ENCODE data around the gene XAGE2. TPM values are rescaled to one million over a fixed set of nuclear protein-coding genes. Genes with fewer than 3 reads are reported as not detected.

The XAGE2 gene
- total RNA-seq, 6 donors from 2014 or later, result 0.37 to 9.3 (median 6.1) TPM

DNA sequence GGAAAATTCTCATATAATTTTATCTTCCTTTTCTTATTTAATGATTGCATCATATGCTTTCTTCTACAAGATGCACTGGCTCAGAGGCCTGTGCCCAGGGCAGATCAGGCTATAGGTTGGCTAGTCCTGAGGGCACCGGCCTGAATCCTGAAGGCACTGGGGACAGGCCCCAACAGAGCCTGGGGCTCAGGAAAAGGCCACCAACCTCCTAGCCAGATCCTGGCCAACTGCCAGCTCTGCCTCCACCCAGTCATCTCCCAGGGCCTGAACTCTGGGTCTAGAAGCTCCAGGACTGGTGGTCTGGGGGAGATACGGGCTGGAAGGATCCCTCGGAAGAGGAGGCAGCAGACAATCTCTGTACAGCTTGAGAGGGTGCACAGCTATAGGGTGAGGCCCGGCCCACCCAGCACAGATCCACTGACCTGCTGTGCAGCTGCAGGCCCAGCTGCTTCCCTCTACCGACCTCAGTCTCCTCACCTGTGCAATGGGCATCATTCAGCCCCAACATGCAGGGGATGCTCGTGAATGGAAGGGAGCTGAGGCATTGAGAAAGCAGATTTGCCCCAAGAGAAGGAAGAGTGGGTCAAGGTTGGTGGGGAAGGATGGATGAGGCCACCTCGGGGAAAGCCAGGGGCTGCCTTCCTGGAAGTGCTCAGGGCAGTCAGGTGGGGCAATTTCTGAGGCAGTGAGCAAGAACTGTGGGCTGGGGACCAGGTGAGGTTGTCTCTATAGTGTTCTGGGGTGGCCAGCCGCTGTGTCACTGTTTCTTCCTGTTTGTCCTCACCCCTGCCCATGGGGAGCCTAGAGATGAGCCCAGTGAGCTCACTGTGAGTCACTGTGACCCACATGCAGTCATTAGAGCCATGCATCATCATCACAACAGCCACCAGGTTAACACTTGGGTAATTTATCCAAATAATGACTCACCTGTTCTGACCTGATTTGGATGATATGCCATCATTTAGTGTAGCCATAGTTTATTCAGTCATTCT lies 22.4 kb upstream of the XAGE2 start:
- Histone ChIP-seq H3K27ac (no peak overlapping the region), H3K27me3 (no peaks in the 10 kb centered on the region), H3K4me1 (no peaks in the 10 kb centered on the region), H3K9me3 (no peaks in the 10 kb centered on the region), H3K4me3 (no peak overlapping the region), H3K36me3 (no peaks in the 10 kb centered on the region)
- WGBS, 2 donors, result 68 to 74% methylated on average over 4 to 8 of the region's 8 CpGs
- ATAC-seq (ENCODE audit: low FRiP score in 2 of 2), result no peak
- TF ChIP-seq CTCF (IDR thresholded peaks at IDR 0.05) (no peak), POLR2A (IDR thresholded peaks at IDR 0.05) (no peak), POLR2AphosphoS5 (IDR thresholded peaks at IDR 0.05) (no peak), EP300 (IDR thresholded peaks at IDR 0.05) (no peak)
- DNase-seq, result no peak

DNA sequence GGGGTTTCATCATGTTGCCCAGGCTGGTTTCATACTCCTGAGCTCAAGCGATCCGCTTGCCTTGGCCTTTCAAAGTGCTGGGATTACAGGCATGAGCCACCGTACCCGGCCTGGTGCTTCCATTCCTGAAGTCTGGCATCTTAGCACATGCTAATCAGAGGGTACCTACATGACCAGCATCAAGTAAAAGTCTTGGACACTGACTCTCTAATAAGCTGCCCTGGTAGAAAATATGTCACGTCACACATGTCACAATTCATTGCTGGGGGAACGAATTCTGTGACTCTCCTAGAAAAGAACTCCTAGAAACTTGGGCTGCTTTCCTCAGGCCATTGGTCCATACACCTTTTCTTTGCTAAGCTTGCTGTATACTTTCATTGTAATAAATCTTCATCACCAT lies 19.1 kb upstream of the XAGE2 start:
- no peaks in the 10 kb centered on the region for H3K36me3 ChIP-seq
- H3K4me1 ChIP-seq, result no peaks in the 10 kb centered on the region
- TF ChIP-seq POLR2A (IDR thresholded peaks at IDR 0.05) (no peak), EP300 (IDR thresholded peaks at IDR 0.05) (no peak), CTCF (IDR thresholded peaks at IDR 0.05) (no peak), POLR2AphosphoS5 (IDR thresholded peaks at IDR 0.05) (no peak)
- DNase-seq (no peak), ATAC-seq (ENCODE audit: low FRiP score in 2 of 2) (no peak)
- no peak overlapping the region for H3K4me3 ChIP-seq
- H3K9me3 ChIP-seq, result no peaks in the 10 kb centered on the region
- H3K27me3 ChIP-seq, result no peaks in the 10 kb centered on the region
- H3K27ac ChIP-seq, result no peak overlapping the region
- WGBS, 2 donors, result 87 to 88% methylated on average over 2 to 6 of the region's 6 CpGs

DNA sequence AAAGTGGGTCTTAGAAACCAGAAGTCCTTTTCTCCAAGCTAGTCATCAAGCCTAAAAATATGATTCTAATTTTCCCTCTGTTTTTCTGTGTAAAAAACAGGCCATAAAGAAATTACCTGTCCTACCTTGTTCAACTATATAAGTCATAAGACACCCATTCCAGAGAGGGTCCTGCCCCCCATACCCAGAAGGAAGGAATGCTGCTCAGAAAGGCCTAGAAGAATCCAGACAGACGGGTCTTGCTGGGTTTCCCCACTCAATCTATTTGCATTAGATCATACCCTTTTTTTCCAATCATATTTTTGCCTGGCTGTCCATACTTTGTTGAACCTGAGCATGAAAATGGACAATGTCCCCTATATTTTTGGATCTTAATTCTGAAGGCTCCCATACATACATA lies 16.3 kb upstream of the XAGE2 start:
- WGBS, 2 donors, result 41 to 73% methylated on average over 1 of the region's 1 CpG
- DNase-seq (no peak), ATAC-seq (ENCODE audit: low FRiP score in 2 of 2) (no peak)

DNA sequence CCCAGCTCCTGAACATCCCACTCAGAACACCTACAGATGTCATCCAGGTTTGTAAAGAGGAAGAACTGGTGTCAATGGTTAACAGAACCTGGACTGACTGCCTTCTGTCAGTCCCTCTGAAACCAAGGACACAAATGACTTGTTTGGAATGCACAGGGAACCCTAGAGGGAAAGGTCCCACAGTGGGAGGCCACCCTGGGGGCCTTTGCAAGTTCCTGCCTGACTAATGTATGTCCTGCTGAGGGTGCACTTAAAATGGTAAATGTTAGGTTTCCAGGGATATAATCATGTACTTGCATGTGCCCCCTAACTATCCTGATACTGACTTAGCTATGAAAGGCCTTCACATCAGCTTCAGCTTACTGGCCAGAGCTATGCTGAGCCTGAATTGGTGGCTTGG lies 15.0 kb upstream of the XAGE2 start:
- no peak for ATAC-seq (ENCODE audit: low FRiP score in 2 of 2)
- no peak for TF ChIP-seq CTCF (IDR thresholded peaks at IDR 0.05)
- TF ChIP-seq EP300 (IDR thresholded peaks at IDR 0.05), result no peak
- TF ChIP-seq POLR2A (IDR thresholded peaks at IDR 0.05), result no peak
- TF ChIP-seq POLR2AphosphoS5 (IDR thresholded peaks at IDR 0.05), result no peak
- Histone ChIP-seq H3K27me3 (no peaks in the 10 kb centered on the region), H3K36me3 (no peaks in the 10 kb centered on the region), H3K9me3 (no peaks in the 10 kb centered on the region), H3K4me3 (no peak overlapping the region), H3K27ac (no peak overlapping the region), H3K4me1 (no peaks in the 10 kb centered on the region)
- DNase-seq, result no peak

More for the DNA sequence above, 16.3 kb upstream of the XAGE2 start:
- Histone ChIP-seq H3K27me3 (no peaks in the 10 kb centered on the region), H3K4me3 (no peak overlapping the region), H3K36me3 (no peaks in the 10 kb centered on the region), H3K27ac (no peak overlapping the region), H3K9me3 (no peaks in the 10 kb centered on the region), H3K4me1 (no peaks in the 10 kb centered on the region)
- TF ChIP-seq POLR2AphosphoS5 (IDR thresholded peaks at IDR 0.05) (no peak), POLR2A (IDR thresholded peaks at IDR 0.05) (no peak), CTCF (IDR thresholded peaks at IDR 0.05) (no peak), EP300 (IDR thresholded peaks at IDR 0.05) (no peak)

GRCh38 chrX:52355108-52355507 lies 13.7 kb upstream of the XAGE2 start:
- Histone ChIP-seq H3K27ac (no peak overlapping the region), H3K27me3 (no peaks in the 10 kb centered on the region), H3K4me1 (no peaks in the 10 kb centered on the region), H3K36me3 (no peaks in the 10 kb centered on the region), H3K9me3 (no peaks in the 10 kb centered on the region), H3K4me3 (no peak overlapping the region)
- ATAC-seq (ENCODE audit: low FRiP score in 2 of 2) (no peak), DNase-seq (no peak)
- TF ChIP-seq POLR2A (IDR thresholded peaks at IDR 0.05), result no peak
- no peak for TF ChIP-seq CTCF (IDR thresholded peaks at IDR 0.05)
- TF ChIP-seq POLR2AphosphoS5 (IDR thresholded peaks at IDR 0.05), result no peak
- TF ChIP-seq EP300 (IDR thresholded peaks at IDR 0.05), result no peak
